GM12891 (cell line): ENCODE results near the gene LRP6.

ENCODE experiments used
- PAX5 ChIP-seq: IDR thresholded peaks from 2 replicates; pipeline ENCODE4 v1.6.1; 2011; ENCODE audit warnings: low read length, moderate library complexity, mild to moderate bottlenecking; ENCODE audit not compliant: insufficient read depth, severe bottlenecking
- POLR2A ChIP-seq: IDR thresholded peaks from 2 replicates; pipeline ENCODE4 v1.6.1; 2011; ENCODE audit warnings: low read depth, low read length, control low read depth
- POLR2AphosphoS5 ChIP-seq: IDR thresholded peaks from 2 replicates; pipeline ENCODE4 v1.6.1; 2011; ENCODE audit warnings: low read depth, low read length, control low read depth
- POU2F2 ChIP-seq: IDR thresholded peaks from 2 replicates; pipeline ENCODE4 v1.6.1; 2011; ENCODE audit warnings: low read depth, mild to moderate bottlenecking, control low read depth, low read length, moderate library complexity
- SPI1 ChIP-seq: IDR thresholded peaks from 2 replicates; pipeline ENCODE4 v1.6.1; 2011; ENCODE audit warnings: low read depth, low read length, control low read depth
- TAF1 ChIP-seq: IDR thresholded peaks from 2 replicates; pipeline ENCODE4 v1.6.1; 2011; ENCODE audit warnings: low read depth, low read length, control low read depth

DNA sequence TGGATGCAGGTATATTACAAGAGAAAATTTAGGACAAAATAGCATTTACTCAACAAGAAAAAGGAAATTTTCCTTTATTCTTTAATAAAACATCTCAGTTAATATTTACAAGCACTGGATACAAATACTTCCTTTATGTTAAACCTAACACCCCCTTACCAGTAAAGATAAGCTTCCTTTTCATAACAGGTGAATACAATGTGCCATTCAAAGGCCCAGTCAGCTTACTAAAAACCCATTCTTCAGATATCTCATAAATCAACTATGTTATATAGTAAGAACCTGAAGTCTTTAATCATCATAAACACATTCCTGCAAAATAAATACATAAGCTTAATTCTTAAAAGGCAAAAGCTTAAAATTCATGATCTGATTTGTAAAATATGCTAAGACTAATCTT is 52.6 kb downstream of the LRP6 start:
- no peak for TF ChIP-seq POLR2AphosphoS5
- TF ChIP-seq POLR2A = no peak
- no peak for TF ChIP-seq TAF1
- TF ChIP-seq PAX5 = no peak
- no peak for TF ChIP-seq SPI1
- no peak for TF ChIP-seq POU2F2
